K562 (cell line): ENCODE measurements around the gene ASIC3. TPM values are rescaled to one million over a fixed set of nuclear protein-coding genes. Genes with fewer than 3 reads are reported as not detected.

Source experiments
- IFI16 ChIP-seq: fragments of 250-450 bp; sonication (Bioruptor Pico); IDR thresholded peaks from 2 replicates; pipeline ENCODE4 v2.1.2; 2022; ENCODE audit warnings: mild to moderate bottlenecking, inconsistent platforms
- ZBTB17 ChIP-seq: fragments of 450-650 bp; formaldehyde crosslinking; IDR thresholded peaks from 2 replicates; pipeline ENCODE4 v1.4.0; 2020; ENCODE audit warnings: mild to moderate bottlenecking
- ZNF282 ChIP-seq: sonication (generic); formaldehyde crosslinking; IDR thresholded peaks from 2 replicates; pipeline ENCODE4 v1.8.1; 2023; ENCODE audit warnings: missing genetic modification reagents
- polyA plus RNA-seq, 8 experiments: library from polyadenylated mRNA; depleted of rRNA in 4 of 8; stranded (reverse) in 5 of 8; unstranded in 3 of 8; fragments of >200 nt; fragmentation: Nextera tagmentation in 2 of 8; fragmentation: Illumina TruSeq in 1 of 8; extraction: Ambion mirVana in 2 of 8; extraction: Trizol in 1 of 8; gene quantifications; 2 replicates each; pipeline versions ENCODE4 v1.2.1 to v1.2.3, GENCODE V29; 2011 to 2014; ENCODE audit warnings: inconsistent platforms in 1 of 8, missing spikeins in 1 of 8
- total RNA-seq, 7 experiments: library from RNA; depleted of rRNA in 6 of 7; stranded (reverse); fragments of >200 nt in 6 of 7; fragmentation: Illumina TruSeq in 2 of 7; extraction: Trizol in 2 of 7; gene quantifications; 2 replicates each; pipeline versions ENCODE4 v1.2.1 to v1.2.3, GENCODE V29; 2011 to 2021; ENCODE audit warnings: low replicate concordance in 1 of 7
- TF ChIP-seq, protein P1 (sequence below): sonication (generic); formaldehyde crosslinking; IDR thresholded peaks from 2 replicates; pipeline ENCODE4 v1.8.1; 2023; ENCODE audit warnings: mild to moderate bottlenecking, missing genetic modification reagents
- TF ChIP-seq, protein P2 (sequence below): sonication (generic); formaldehyde crosslinking; IDR thresholded peaks from 2 replicates; pipeline ENCODE4 v1.8.1; 2023; ENCODE audit warnings: mild to moderate bottlenecking, missing genetic modification reagents

ASIC3 gene
- total and polyA plus RNA-seq, 9 of the 15 experiments (the other 6 are each of a cell fraction or from before 2014, with no cell fraction given) = 0.11 to 5.0 (median 0.87) TPM

DNA sequence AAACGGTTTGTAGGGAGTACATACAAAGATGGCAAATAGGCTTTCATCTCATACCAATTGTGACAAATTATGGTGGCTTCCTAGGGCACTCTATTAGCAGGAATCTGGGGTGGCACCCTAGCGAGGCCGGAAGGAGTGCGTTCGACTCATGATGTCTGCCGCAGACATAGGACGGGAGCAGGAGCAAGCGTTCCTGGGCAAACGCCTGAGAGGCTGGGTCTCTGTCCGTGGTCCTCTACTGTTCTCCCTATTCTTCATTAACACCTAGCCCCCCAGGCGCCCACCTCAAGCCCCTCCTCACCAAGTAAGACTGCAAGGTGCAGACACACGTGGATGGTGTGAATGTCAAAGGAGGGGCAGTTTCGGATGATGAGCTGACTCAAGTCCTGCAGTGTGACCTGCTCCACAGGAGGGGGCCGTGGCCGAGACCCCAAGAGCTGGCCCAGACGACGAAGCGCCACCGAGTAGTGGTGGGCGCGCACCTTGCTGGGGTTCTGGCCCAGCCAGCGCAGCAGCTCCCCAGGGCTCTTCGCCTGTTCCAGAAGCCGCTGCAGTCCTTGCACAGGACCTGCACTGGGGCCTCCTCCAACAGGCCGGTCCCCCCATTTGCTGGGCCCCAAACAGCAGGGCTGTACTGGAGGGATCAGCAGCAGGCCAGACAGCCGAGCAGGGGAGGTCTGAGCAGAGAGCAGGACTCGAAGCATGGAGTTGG, 31.0 kb downstream of the ASIC3 start (continued):
- TF ChIP-seq, protein P1, sequence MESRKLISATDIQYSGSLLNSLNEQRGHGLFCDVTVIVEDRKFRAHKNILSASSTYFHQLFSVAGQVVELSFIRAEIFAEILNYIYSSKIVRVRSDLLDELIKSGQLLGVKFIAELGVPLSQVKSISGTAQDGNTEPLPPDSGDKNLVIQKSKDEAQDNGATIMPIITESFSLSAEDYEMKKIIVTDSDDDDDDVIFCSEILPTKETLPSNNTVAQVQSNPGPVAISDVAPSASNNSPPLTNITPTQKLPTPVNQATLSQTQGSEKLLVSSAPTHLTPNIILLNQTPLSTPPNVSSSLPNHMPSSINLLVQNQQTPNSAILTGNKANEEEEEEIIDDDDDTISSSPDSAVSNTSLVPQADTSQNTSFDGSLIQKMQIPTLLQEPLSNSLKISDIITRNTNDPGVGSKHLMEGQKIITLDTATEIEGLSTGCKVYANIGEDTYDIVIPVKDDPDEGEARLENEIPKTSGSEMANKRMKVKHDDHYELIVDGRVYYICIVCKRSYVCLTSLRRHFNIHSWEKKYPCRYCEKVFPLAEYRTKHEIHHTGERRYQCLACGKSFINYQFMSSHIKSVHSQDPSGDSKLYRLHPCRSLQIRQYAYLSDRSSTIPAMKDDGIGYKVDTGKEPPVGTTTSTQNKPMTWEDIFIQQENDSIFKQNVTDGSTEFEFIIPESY = peak; percentile 46; the same call in 1 of the 2 replicates
- no peak for TF ChIP-seq ZNF282 (CRISPR knock-in tag)
- TF ChIP-seq, protein P2, sequence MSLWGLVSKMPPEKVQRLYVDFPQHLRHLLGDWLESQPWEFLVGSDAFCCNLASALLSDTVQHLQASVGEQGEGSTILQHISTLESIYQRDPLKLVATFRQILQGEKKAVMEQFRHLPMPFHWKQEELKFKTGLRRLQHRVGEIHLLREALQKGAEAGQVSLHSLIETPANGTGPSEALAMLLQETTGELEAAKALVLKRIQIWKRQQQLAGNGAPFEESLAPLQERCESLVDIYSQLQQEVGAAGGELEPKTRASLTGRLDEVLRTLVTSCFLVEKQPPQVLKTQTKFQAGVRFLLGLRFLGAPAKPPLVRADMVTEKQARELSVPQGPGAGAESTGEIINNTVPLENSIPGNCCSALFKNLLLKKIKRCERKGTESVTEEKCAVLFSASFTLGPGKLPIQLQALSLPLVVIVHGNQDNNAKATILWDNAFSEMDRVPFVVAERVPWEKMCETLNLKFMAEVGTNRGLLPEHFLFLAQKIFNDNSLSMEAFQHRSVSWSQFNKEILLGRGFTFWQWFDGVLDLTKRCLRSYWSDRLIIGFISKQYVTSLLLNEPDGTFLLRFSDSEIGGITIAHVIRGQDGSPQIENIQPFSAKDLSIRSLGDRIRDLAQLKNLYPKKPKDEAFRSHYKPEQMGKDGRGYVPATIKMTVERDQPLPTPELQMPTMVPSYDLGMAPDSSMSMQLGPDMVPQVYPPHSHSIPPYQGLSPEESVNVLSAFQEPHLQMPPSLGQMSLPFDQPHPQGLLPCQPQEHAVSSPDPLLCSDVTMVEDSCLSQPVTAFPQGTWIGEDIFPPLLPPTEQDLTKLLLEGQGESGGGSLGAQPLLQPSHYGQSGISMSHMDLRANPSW (CRISPR knock-in tag) = 0 out of 2 replicates have a peak, but pooled peaks have one; percentile 47
- TF ChIP-seq IFI16 (CRISPR knock-in tag) = no peak
- peak; percentile 87 for TF ChIP-seq ZBTB17
